Thyroid gland (tissue), 4 donors: Measurements from ENCODE around the gene GPR55.

Experiments used
- POLR2A ChIP-seq, 2 donors: fragments of 450-650 bp; IDR thresholded peaks; one replicate each; pipeline ENCODE4 v1.6.1; 2017; ENCODE audit warnings: antibody characterized with exemption in 2 of 2, mild to moderate bottlenecking in 2 of 2, moderate library complexity in 1 of 2
- TF ChIP-seq, protein P1 (sequence below), 6 experiments: fragments of 200-600 bp in 3 of 6; fragments of 450-650 bp in 3 of 6; sonication (generic) in 3 of 6; IDR thresholded peaks; one replicate each; pipeline ENCODE4 v1.5.1; 2016 to 2019; ENCODE audit warnings: antibody characterized with exemption in 6 of 6, mild to moderate bottlenecking in 2 of 6, inconsistent platforms in 1 of 6, moderate library complexity in 1 of 6

DNA sequence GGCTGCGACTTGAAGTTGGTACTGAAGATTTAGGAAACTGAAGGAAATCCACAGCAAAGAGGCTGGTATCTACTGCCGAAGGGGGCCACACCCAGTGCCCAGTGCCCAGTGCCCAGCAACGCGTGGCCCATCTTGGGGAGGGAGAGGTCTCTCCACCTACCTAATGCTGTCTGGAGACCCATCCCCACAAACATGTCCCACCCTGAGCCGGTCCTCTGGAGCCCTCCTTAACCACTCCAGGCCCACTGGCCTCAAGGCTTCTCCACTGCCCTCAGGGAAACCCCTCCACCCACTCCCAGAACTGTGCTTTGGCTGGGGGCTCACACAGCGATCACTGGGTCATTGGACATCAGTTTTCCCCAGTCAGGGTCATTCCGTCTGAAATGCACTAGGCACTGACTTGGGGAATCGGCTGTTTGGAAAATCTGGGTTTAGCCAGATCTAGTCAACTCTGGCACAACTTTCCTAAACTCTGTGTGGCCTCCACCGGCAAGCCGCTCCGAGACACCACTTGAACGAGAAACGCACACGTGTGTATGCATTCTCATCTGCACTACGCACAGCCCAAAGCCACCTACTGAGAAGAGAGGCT is 20.1 kb downstream of the GPR55 start:
- TF ChIP-seq, protein P1, sequence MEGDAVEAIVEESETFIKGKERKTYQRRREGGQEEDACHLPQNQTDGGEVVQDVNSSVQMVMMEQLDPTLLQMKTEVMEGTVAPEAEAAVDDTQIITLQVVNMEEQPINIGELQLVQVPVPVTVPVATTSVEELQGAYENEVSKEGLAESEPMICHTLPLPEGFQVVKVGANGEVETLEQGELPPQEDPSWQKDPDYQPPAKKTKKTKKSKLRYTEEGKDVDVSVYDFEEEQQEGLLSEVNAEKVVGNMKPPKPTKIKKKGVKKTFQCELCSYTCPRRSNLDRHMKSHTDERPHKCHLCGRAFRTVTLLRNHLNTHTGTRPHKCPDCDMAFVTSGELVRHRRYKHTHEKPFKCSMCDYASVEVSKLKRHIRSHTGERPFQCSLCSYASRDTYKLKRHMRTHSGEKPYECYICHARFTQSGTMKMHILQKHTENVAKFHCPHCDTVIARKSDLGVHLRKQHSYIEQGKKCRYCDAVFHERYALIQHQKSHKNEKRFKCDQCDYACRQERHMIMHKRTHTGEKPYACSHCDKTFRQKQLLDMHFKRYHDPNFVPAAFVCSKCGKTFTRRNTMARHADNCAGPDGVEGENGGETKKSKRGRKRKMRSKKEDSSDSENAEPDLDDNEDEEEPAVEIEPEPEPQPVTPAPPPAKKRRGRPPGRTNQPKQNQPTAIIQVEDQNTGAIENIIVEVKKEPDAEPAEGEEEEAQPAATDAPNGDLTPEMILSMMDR (IDR thresholded peaks at IDR 0.05): no peak
- no peak for TF ChIP-seq POLR2A (IDR thresholded peaks at IDR 0.05)
